ENCODE measurements around the gene OR51E2. TPM values are rescaled to one million over a fixed set of nuclear protein-coding genes. Genes with fewer than 3 reads are reported as not detected.

Gene OR51E2
- total RNA-seq, 2 experiments from 2014 or later: not detected

GRCh38 chr11:4713241-4713640, 15.6 kb upstream of the OR51E2 start:
- no peaks in the 10 kb centered on the region for H3K9me3 Mint-ChIP-seq
- DNase-seq (no peak), ATAC-seq (no peak)
- H3K27ac Mint-ChIP-seq: no peak overlapping the region
- intact Hi-C loops (cut with micrococcal nuclease): no loop called here
- no peak overlapping the region for H3K4me3 Mint-ChIP-seq
- no peak for TF ChIP-seq CTCF (IDR thresholded peaks at IDR 0.05)
- POLR2A ChIA-PET: no interaction called here
- CTCF ChIA-PET: no interaction called here
- H3K27me3 Mint-ChIP-seq: peaks cover 14% of the 10 kb centered on the region
- H3K36me3 Mint-ChIP-seq (ENCODE audit: low read depth): no peaks in the 10 kb centered on the region
- no peaks in the 10 kb centered on the region for H3K4me1 Mint-ChIP-seq (ENCODE audit: low read depth)

GRCh38 chr11:4704790-4705334, 7.2 kb upstream of the OR51E2 start:
- Mint-ChIP-seq H3K4me1 (ENCODE audit: low read depth) (no peaks in the 10 kb centered on the region), H3K4me3 (no peak overlapping the region), H3K27me3 (peaks cover 20% of the 10 kb centered on the region), H3K36me3 (ENCODE audit: low read depth) (no peaks in the 10 kb centered on the region), H3K27ac (no peak overlapping the region), H3K9me3 (no peaks in the 10 kb centered on the region)
- ATAC-seq: no peak
- TF ChIP-seq CTCF (IDR thresholded peaks at IDR 0.05): no peak
- CTCF ChIA-PET: interaction anchor here (0.7 to 2.7 kb wide), 2 partner anchors 68 to 481 kb away, joined by 3 to 6 read pairs; partner anchors contain the start of gene OR51D1
- DNase-seq: no peak
- POLR2A ChIA-PET: no interaction called here
- intact Hi-C loops (cut with micrococcal nuclease): no loop called here

- no peak for TF ChIP-seq CTCF (IDR thresholded peaks at IDR 0.05)
- CTCF ChIA-PET: interaction anchor here (2.7 kb wide), 1 partner anchor 67 kb away, joined by 6 read pairs; the partner anchor contains the start of gene OR51D1
Measured at GRCh38 chr11:4704054-4704789, 6.6 kb upstream of the OR51E2 start, which contains the start of gene MMP26. MMP26 (plus strand) TSS chr11:4704784.

GRCh38 chr11:4700436-4700820, 2.8 kb upstream of the OR51E2 start:
- ATAC-seq (no peak), DNase-seq (no peak)
- Mint-ChIP-seq H3K9me3 (no peaks in the 10 kb centered on the region), H3K4me3 (no peak overlapping the region), H3K4me1 (ENCODE audit: low read depth) (no peaks in the 10 kb centered on the region), H3K27me3 (peaks cover 15% of the 10 kb centered on the region), H3K27ac (no peak overlapping the region), H3K36me3 (ENCODE audit: low read depth) (no peaks in the 10 kb centered on the region)
- ChIA-PET CTCF (no interaction called here), POLR2A (no interaction called here)
- no peak for TF ChIP-seq CTCF (IDR thresholded peaks at IDR 0.05)
- intact Hi-C loops (cut with micrococcal nuclease): no loop called here

More at GRCh38 chr11:4704054-4704789, 6.6 kb upstream of the OR51E2 start, which contains the start of gene MMP26:
- no peaks in the 10 kb centered on the region for H3K9me3 Mint-ChIP-seq
- intact Hi-C loops (cut with micrococcal nuclease): no loop called here
- no peak within 1 kb of the TSS for H3K4me3 Mint-ChIP-seq
- DNase-seq: no peak
- H3K4me1 Mint-ChIP-seq (ENCODE audit: low read depth): no peaks in the 10 kb centered on the region
- POLR2A ChIA-PET: no interaction called here
- peaks cover 20% of the 10 kb centered on the region for H3K27me3 Mint-ChIP-seq
- H3K27ac Mint-ChIP-seq: no peak within 1 kb of the TSS
- no peaks in the 10 kb centered on the region for H3K36me3 Mint-ChIP-seq (ENCODE audit: low read depth)
- ATAC-seq: no peak

GRCh38 chr11:4699697-4700435, 2.2 kb upstream of the OR51E2 start:
- DNase-seq: no peak
- intact Hi-C loops (cut with micrococcal nuclease): no loop called here
- Mint-ChIP-seq H3K36me3 (ENCODE audit: low read depth) (no peaks in the 10 kb centered on the region), H3K27ac (no peak overlapping the region), H3K27me3 (peaks cover 13% of the 10 kb centered on the region), H3K4me1 (ENCODE audit: low read depth) (no peaks in the 10 kb centered on the region), H3K4me3 (no peak overlapping the region), H3K9me3 (no peaks in the 10 kb centered on the region)
- POLR2A ChIA-PET: no interaction called here
- CTCF ChIA-PET: no interaction called here
- no peak for ATAC-seq
- TF ChIP-seq CTCF (IDR thresholded peaks at IDR 0.05): no peak

Measured in activated CD8-positive, alpha-beta T cell treated with anti-CD3 and anti-CD28 coated beads for 36 hours (primary cell).